HG03039 (cell line): Measurements from ENCODE around the gene BBS12.

Experiments used
- ATAC-seq: cut with Tn5 transposase; IDR thresholded peaks from one replicate; pipeline ENCODE4 v1.9.1; 2021; ENCODE audit warnings: mild to moderate bottlenecking, moderate library complexity; ENCODE audit not compliant: unreplicated experiment

Gene BBS12

DNA sequence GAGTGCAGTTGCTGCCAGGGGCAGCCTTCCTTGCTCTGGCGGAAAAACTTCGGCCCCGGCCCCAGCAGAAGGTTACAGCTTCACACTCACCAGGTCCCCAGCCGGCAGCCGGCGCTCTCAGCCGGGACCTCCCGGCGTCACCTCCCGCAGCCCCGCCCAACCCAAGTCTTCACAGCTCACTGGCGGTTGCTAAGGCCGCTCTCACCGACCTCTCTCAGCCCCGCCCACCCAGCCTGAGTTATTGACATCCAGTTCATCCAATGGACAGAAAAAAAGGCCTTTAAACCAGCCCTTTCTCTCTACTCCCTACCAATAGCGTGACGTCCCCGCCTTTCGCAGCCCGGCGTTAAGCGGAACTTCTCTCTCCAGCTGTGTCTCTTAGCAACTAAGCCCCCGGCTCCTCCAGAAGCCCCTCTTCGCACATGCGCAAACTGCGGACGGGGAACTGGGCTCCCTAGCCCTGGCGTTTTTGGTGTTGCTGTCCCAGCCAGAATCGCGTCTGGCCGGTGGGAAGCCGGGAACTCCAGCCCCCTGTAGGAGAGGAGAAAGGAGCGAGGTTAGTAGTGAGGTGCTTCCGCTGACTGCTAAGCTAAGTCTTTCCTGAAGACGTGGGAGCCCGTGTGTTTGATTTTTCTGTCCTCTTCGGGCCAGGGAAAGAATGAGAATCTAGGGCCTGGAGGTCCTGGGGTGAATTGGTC, at the start of gene BBS12:
Gene BBS12, plus strand, starts transcription at position 376 of the 698 bp plus-strand sequence. CDS start 9,189 bp downstream, outside the sequence.
- ATAC-seq, result peak; percentile 99

GRCh38 chr4:122686691-122687090, 45.8 kb upstream of the BBS12 start:
- no peak for ATAC-seq

DNA sequence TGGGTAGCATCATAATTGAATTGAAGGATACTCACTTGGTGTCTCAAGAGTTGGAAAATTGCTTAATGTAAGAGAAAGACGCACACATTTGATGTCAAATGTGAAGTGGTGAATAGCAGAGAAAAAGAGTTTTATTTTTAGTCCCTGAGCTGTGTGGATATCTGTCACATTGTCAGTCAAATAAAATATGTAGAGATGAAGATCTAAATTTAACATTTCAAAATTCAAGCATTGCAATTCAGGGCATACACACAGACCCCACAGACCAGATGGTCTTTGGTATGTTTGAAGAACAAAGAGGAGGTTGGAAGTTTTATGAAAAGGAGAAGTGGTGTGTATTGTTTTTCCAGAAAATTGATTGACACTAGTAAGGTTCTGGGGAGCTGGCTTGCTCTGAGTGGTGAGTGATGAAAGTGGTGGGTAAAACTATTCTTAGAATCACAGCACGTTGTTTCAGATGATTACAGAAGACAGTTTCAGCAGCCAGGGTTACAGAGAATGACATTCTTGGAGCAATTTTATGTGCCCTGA, 44.9 kb upstream of the BBS12 start:
- ATAC-seq, result no peak

- no peak for ATAC-seq
Observed at GRCh38 chr4:122688529-122689140, 43.9 kb upstream of the BBS12 start.

DNA sequence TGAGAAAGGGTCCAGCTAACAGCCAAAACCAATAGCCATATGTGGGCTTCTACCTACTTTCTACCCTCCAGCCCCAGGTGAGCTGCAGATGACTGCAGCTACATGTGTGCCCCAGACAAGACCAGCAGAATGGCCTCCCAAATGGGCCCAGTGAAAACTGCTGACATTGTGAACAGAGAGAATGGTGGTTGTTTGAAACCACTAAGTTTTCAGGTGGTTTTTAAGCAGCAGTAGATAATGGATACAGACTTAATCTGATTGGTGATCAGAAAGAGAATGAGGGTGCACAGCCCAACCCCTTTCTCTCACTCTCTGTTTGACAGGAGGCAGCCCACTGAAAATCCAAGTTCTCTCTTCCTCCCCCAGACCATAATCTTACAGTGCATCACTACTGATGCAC, 42.5 kb upstream of the BBS12 start:
- peak; percentile 86 for ATAC-seq

- no peak for ATAC-seq
Observed at GRCh38 chr4:122691988-122692387, 40.5 kb upstream of the BBS12 start.

DNA sequence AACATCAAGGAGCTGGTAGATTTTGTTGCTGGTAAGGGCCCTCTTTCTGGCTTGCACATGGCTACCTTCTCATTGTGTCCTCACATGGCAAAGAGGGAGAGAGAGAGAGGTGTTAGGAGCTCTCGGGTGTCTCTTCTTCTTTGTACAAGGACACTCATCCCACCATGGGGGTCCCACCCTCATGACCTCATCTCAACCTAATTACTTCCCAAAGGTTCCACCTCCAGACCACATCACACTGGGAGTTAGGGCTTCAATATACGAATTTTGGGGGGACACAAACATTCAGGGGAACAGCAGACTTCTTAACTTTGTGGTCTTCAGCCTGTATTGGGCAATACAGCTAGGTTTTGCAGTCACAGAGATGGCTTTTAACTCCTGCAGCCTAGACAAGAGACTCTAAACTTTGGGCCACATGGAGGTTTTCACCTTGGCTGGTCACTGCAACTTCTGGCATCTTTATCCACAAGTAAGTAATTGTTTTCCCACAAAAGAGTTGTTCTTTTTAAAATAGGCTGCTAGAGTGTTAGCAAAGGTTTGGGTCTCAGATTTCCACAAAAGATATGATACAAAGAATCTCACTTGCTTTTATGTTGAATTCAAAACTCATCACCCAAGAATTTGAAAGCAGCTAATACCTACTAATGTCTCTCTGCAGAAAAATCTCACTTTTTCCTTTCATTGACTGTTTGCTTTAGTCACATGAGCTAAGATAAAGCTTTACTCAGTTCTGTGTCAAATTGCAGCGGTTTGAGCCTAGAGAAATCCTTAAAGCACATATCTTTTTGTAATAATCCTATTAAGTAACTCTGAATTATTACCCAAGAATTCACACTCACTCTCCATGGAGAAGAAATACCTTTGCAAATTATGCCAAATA, 39.6 kb upstream of the BBS12 start:
- ATAC-seq, result no peak

GRCh38 chr4:122695226-122695625, 37.3 kb upstream of the BBS12 start:
- ATAC-seq, result no peak

GRCh38 chr4:122700178-122700725, 32.3 kb upstream of the BBS12 start:
- no peak for ATAC-seq

DNA sequence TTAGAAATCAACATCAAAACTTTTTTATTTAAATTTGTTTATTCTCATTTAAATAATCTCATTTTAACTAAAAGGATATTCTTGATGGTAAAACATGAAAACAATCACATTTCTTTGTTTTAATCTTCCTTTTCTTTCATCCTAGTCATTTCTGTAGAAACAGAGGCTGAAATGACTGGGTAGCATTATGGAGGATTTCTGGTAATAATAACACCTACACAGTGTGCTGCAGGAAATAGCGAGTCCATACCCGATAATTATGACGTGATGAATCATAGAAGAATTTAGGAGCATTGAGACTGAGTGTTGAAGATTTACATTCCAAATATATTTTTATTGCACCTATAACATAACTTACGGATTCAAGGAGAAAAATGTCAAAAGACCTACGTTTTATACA, 31.4 kb upstream of the BBS12 start:
- ATAC-seq, result no peak

GRCh38 chr4:122701965-122702364, 30.5 kb upstream of the BBS12 start:
- no peak for ATAC-seq

DNA sequence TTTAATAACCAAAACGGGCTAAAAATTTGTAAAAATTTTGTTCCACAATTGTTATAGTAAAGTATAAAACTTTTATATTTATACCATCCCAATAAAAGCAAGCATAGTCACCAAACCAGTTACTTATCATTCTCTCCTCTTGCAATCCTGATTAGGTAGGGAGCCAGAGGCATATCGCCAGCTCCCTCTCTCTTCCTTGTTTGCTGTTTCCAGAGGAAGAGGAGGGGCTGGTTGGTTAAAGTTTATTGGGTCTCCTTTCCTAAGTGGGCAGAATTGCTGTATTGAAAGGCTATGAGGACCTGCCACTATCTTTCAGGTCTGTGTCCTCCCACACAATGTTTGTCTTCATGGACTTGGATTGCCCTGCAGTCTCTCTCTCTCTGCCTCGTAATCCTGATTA, 29.6 kb upstream of the BBS12 start:
- no peak for ATAC-seq

DNA sequence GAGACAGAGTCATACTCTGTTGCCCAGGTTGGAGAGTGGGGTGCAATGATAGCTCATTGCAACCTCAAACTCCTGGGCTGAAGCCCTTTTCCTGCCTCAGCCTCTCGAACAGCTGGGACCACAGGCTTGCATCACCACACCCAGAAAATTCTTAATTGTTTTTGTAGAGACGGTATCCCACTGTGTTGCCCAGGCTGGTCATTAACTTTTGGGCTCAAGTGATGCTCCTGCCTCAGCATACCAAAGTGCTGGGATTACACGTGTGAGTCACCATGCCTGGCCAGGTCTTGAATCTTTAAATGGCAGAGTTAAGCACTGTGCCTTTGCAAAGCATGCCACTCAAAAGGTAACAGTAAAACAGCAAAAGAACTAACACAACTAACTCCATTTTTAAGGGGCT, 28.6 kb upstream of the BBS12 start:
- ATAC-seq, result no peak

GRCh38 chr4:122705009-122705408, 27.5 kb upstream of the BBS12 start:
- ATAC-seq, result peak; percentile 46

DNA sequence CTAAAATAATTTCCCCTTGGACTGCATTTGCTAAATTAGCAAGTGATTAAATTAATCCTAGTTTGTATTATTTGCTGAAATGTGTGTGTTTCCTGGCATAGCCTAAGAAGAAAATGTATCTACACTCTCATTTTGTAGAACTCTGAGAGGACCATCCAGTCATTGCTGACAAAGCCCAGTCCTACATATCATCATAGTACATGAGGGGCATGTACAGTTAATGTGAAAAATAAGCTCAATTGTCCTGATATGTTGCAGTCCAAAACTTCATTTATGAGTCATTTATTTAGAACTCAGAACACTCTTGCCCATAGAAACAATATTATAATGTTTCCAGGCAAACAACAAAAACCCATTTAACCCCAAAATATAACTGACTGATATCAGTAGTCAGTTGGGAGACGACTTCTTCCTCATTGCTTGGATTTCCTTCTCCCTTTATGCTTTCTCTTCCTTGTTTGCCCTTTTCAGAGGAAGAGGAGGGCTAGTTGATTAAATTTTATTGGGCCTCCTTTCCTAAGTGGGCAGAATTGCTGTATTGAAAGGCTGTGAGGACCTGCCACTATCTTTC, 26.9 kb upstream of the BBS12 start:
- ATAC-seq, result no peak

GRCh38 chr4:122706511-122706910, 26.0 kb upstream of the BBS12 start:
- no peak for ATAC-seq

DNA sequence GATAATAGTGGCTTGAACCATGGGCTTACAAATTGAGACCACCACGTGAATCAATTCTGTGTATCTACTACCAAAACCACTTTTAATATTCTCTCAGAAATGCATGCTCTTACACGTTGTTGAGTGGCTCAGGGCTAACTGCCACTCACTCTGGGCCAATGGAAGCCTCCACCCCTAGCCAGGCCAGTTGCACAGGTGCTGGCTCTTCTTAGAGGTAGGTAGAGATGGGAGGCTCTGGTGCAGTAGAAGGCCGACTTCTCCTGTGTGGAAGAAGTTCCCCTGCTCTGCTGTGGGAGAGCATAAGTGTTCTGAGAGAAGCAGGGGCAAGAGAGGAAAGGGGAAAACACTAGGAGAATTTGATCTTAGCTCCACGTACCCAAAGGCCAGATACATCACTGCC, 25.0 kb upstream of the BBS12 start:
- no peak for ATAC-seq

GRCh38 chr4:122709236-122709635, 23.3 kb upstream of the BBS12 start:
- ATAC-seq, result no peak

GRCh38 chr4:122710434-122711308, 21.8 kb upstream of the BBS12 start:
- peak; percentile 78 for ATAC-seq

DNA sequence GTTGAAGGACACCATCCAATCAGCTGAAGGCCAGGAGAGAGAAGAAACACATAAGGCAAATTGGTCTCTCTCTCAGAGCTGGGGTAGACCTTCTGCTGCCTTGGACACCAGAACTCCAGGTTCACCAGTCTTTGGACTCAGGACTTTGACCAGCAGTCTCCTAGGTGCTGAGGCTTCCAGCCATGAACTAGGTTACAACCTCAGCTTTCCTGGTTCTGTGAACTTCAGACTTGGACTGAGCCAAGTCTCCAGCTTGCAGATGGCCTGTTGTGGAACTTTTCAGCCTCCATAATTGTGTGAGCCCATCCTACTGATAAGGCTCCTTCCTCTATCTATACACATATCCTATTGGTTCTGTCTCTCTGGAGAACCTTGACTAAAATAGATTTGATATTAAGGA, 20.6 kb upstream of the BBS12 start:
- no peak for ATAC-seq
